GM18499 (cell line): Measurements from ENCODE around the gene SFXN3.

Source experiments
- ATAC-seq: cut with Tn5 transposase; IDR thresholded peaks from one replicate; pipeline ENCODE4 v1.9.1; 2021; ENCODE audit warnings: moderate number of reproducible peaks; ENCODE audit not compliant: insufficient read depth, unreplicated experiment

SFXN3 gene

GRCh38 chr10:100999742-101000126 is 31.3 kb upstream of the SFXN3 start, which contains the start of gene LZTS2:
TSS of gene LZTS2 (plus strand) at chr10:100999808. CDS start at chr10:101002539, 2,731 bp downstream.
- no peak for ATAC-seq

- no peak for ATAC-seq
Measured at GRCh38 chr10:101000127-101000914, 30.7 kb upstream of the SFXN3 start.

GRCh38 chr10:101000915-101001658 is 29.9 kb upstream of the SFXN3 start:
- ATAC-seq, result no peak

- no peak for ATAC-seq
Measured at GRCh38 chr10:101001659-101002035, 29.4 kb upstream of the SFXN3 start.

DNA sequence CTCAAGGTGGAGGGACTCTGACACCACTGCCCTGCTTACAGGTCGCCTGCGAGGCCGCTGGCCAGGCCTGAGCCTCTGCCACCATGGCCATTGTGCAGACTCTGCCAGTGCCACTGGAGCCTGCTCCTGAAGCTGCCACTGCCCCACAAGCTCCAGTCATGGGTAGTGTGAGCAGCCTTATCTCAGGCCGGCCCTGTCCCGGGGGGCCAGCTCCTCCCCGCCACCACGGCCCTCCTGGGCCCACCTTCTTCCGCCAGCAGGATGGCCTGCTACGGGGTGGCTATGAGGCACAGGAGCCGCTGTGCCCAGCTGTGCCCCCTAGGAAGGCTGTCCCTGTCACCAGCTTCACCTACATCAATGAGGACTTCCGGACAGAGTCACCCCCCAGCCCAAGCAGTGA is 28.6 kb upstream of the SFXN3 start:
- ATAC-seq, result no peak

DNA sequence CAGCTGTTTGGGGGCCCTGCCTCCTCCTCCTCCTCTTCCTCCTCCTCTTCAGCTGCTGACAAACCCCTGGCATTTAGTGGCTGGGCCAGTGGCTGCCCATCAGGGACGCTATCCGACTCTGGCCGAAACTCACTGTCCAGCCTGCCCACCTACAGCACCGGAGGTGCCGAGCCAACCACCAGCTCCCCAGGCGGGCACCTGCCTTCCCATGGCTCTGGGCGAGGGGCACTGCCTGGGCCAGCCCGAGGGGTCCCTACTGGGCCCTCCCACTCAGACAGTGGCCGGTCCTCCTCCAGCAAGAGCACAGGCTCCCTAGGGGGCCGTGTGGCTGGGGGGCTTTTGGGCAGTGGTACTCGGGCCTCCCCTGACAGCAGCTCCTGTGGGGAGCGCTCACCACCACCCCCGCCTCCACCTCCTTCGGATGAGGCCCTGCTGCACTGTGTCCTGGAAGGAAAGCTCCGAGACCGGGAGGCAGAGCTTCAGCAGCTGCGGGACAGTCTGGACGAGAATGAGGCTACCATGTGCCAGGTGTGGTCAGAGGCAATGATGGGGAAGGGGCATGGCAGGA is 27.3 kb upstream of the SFXN3 start:
- no peak for ATAC-seq

DNA sequence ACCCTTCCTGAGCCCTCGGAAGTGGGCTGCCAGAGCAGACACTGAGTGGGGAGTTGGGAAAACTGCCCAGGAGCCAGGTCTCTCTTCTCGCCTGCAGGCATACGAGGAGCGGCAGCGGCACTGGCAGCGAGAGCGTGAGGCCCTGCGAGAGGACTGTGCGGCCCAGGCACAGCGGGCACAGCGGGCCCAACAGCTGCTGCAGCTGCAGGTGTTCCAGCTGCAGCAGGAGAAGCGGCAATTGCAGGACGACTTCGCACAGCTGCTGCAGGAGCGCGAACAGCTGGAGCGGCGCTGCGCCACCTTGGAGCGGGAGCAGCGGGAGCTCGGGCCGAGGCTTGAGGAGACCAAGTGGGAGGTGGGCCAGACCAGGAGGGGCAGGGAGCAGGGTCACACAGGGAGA is 25.7 kb upstream of the SFXN3 start:
- ATAC-seq, result no peak

- no peak for ATAC-seq
Measured at GRCh38 chr10:101005869-101006567, 25.0 kb upstream of the SFXN3 start.

- ATAC-seq, result no peak
Measured at GRCh38 chr10:101006593-101007098, 24.4 kb upstream of the SFXN3 start.

DNA sequence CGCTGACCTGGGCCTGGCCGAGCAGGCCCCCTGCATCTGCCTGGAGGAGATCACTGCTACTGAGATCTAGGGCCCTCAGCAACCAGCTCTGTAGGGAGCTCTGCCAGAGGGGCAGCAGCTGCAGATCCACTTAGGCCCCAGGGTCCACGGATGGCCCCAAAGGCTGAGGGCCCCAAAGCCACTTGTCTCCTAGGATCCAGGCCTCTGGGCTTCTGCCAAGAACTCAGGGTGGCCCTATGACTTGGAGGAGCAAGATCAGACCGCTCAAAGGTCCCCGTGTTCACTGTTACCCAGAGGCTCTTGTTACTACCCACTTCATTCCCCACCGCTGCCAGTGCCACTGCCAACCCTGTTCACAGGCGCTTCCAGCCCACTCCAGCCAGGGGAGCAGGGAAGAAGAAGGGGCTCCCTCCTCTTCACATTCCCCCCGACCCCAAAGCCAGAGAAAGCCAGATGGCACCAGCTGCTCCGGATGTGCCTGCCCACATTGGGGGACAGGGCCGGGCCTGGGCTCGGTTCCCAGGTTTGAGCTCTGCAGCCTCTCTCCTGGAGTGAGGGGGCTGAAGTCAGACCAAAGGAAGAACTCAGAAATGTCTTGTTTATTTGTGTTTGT is 23.8 kb upstream of the SFXN3 start:
- no peak for ATAC-seq

GRCh38 chr10:101007915-101008822 is 22.9 kb upstream of the SFXN3 start:
- no peak for ATAC-seq

DNA sequence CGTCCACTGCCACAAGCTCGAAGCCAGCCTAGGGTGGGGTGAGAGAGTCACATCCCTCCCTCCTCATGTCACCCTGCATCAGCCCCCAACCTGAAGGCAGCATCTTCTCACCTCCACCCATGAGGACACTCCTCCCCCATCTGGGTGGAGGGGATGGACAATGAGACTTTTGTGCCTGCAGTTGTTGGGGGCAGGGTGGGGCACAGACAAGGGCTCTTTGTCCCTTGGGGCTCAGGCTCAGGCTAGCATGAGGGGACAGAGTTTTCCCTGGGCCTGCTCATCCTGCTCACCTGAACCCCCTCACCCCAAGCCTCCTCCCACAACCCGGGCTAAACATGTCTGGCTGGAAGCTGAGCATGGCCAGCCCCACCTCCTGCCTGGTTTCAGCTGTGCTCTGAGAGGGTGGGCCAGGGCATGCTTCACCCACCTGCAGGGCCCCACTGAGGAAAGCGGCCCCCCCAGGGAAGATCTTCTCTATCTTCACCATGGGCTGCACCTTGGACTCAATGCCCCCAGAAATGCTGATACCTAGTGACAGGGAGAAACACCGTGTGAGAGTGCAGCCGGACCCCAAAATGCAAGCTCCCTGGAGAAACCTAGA is 22.1 kb upstream of the SFXN3 start:
- no peak for ATAC-seq

DNA sequence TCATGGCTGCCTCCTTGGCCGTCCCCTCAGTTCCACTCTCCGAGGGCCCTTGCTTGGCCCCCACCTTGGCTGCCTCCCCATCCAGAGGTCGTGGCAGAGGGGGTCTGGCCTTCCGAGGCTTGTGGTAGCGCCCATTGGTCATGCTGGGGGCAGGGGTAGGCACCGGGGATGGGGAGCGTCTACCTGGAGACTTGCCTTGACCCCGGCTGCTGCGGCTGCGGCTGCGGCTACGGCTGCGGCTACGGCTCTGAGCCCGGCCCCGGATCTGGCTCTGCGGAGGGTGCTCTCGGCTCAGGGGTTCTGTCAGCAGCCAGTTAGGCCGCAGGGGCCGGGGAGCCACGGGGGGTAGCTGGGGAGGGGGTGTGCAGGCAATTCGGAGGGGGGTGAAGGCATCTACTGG is 20.7 kb upstream of the SFXN3 start:
- ATAC-seq, result no peak

GRCh38 chr10:101011517-101012423 is 19.3 kb upstream of the SFXN3 start:
- no peak for ATAC-seq

- ATAC-seq, result peak; percentile 75
Measured at GRCh38 chr10:101012525-101013364, 18.3 kb upstream of the SFXN3 start.

GRCh38 chr10:101013365-101013825 is 17.6 kb upstream of the SFXN3 start:
- no peak for ATAC-seq
